HepG2 (cell line): Measurements from ENCODE around the gene MPV17L2. TPM values are rescaled to one million over a fixed set of nuclear protein-coding genes. Genes with fewer than 3 reads are reported as not detected.
A peak's percentile ranks its signal among the peaks of the same experiment; 100 is the strongest.

Source experiments
- ATAC-seq: fragments of 200-7000 bp; cut with Tn5 transposase; 3 replicates; pipeline ENCODE4 v1.9.1; 2020; ENCODE audit warnings: mild to moderate bottlenecking, moderate library complexity
- BruUV-seq: library from RNA; stranded (reverse); fragments of 400-500 nt; replicated peaks from 2 replicates; lab custom pipeline; 2021; lab: Mats Ljungman, UMichigan
- CTCF ChIA-PET: fragments of 300-600 bp; formaldehyde crosslinking; extraction: SDS; loops from one replicate; lab custom pipeline; 2021; ENCODE audit warnings: low total read pairs, inconsistent platforms, low intra/inter-chr PET ratio; lab: Yijun Ruan, JAX
- POLR2A ChIA-PET: fragments of 350-600 bp; sonication (Branson Sonifier 250); formaldehyde crosslinking; loops from one replicate; lab custom pipeline; 2020; ENCODE audit warnings: antibody characterized with exemption, inconsistent platforms; lab: Yijun Ruan, JAX
- DNase-seq: peaks from one replicate; pipeline ENCODE4 v3.0.0-alpha.2; 2015; ENCODE audit warnings: low spot score
- FAIRE-seq: peaks from 3 replicates; lab custom pipeline; 2011; peaks lifted over from hg19 to GRCh38; lab: Jason Lieb, UNC
- H2AFZ ChIP-seq: one replicate; pipeline ENCODE4 v1.6.1; 2011; ENCODE audit warnings: low read length, inconsistent platforms
- H3K27ac ChIP-seq: fragments of 300-600 bp; 3 replicates; pipeline ENCODE4 v1.8.0; 2011; ENCODE audit warnings: mixed run types, mild to moderate bottlenecking, mixed read lengths, low read length, inconsistent platforms; ENCODE audit not compliant: insufficient read depth; ENCODE audit errors: extremely low read length
- H3K27me3 ChIP-seq, 2 experiments: fragments of 200-600 bp in 1 of 2; 2 replicates in 1 of 2; 3 replicates in 1 of 2; pipeline versions ENCODE4 v1.6.0 to v1.8.0; 2011; ENCODE audit warnings: low read length in 2 of 2, mild to moderate bottlenecking in 2 of 2, moderate library complexity in 2 of 2, inconsistent platforms in 1 of 2; ENCODE audit not compliant: insufficient read depth in 2 of 2, control insufficient read depth in 1 of 2
- H3K36me3 ChIP-seq, 2 experiments: fragments of 200-600 bp in 1 of 2; replicated peaks in 1 of 2; 2 replicates in 1 of 2; 3 replicates in 1 of 2; pipeline versions ENCODE4 v1.5.1 to v1.8.0; 2011; ENCODE audit warnings: low read length in 2 of 2, inconsistent platforms in 1 of 2; ENCODE audit not compliant: insufficient read depth in 2 of 2, control insufficient read depth in 1 of 2
- H3K4me1 ChIP-seq: 2 replicates; pipeline ENCODE4 v1.5.1; 2012; ENCODE audit warnings: low read length, inconsistent platforms; ENCODE audit not compliant: insufficient read depth
- H3K4me2 ChIP-seq: 2 replicates; pipeline ENCODE4 v1.6.0; 2011; ENCODE audit warnings: low read depth, low read length, inconsistent platforms
- H3K4me3 ChIP-seq, 3 experiments: fragments of 200-600 bp in 1 of 3; sonication (generic), shearing (Covaris generic) in 1 of 3; replicated peaks in 1 of 3; 2 replicates each; pipeline ENCODE4 v1.5.1; 2011 to 2016; ENCODE audit warnings: low read length in 3 of 3, inconsistent platforms in 2 of 3, low read depth in 2 of 3, mild to moderate bottlenecking in 2 of 3, control low read depth in 1 of 3, mixed read lengths in 1 of 3; ENCODE audit not compliant: insufficient read depth in 1 of 3
- H3K79me2 ChIP-seq: one replicate; pipeline ENCODE4 v1.6.1; 2011; ENCODE audit warnings: low read length, inconsistent platforms; ENCODE audit not compliant: insufficient read depth
- H3K9ac ChIP-seq: 2 replicates; pipeline ENCODE4 v1.6.0; 2011; ENCODE audit warnings: mild to moderate bottlenecking, low read depth, low read length, inconsistent platforms; ENCODE audit not compliant: insufficient read depth
- H3K9me3 ChIP-seq: 2 replicates; pipeline ENCODE4 v1.5.1; 2012; ENCODE audit warnings: mild to moderate bottlenecking, low read length
- H4K20me1 ChIP-seq: 2 replicates; pipeline ENCODE4 v1.6.0; 2011; ENCODE audit warnings: inconsistent platforms, mild to moderate bottlenecking, low read length, moderate library complexity; ENCODE audit not compliant: insufficient read depth
- ATF7-NPFF ChIP-seq: sonication (generic); formaldehyde crosslinking; IDR thresholded peaks from 2 replicates; pipeline ENCODE4 v1.8.1; 2023; ENCODE audit warnings: mild to moderate bottlenecking, low read depth, missing genetic modification reagents, moderate library complexity
- DNMT1 ChIP-seq: sonication (generic); formaldehyde crosslinking; IDR thresholded peaks from 2 replicates; pipeline ENCODE4 v1.5.1; 2020; ENCODE audit warnings: mild to moderate bottlenecking, missing genetic modification reagents
- JUND ChIP-seq: sonication (generic); formaldehyde crosslinking; IDR thresholded peaks from 2 replicates; pipeline ENCODE4 v1.8.0; 2022; ENCODE audit warnings: mild to moderate bottlenecking, missing genetic modification reagents
- MAF1 ChIP-seq: sonication (generic); formaldehyde crosslinking; IDR thresholded peaks from 2 replicates; pipeline ENCODE4 v1.5.0; 2020; ENCODE audit warnings: missing genetic modification reagents, borderline replicate concordance
- NFKB2 ChIP-seq: sonication (generic); formaldehyde crosslinking; IDR thresholded peaks from 2 replicates; pipeline ENCODE4 v1.4.0; 2020; ENCODE audit warnings: missing genetic modification reagents, borderline replicate concordance
- NRL ChIP-seq: sonication (generic); formaldehyde crosslinking; IDR thresholded peaks from 2 replicates; pipeline ENCODE4 v1.5.0; 2020; ENCODE audit warnings: missing genetic modification reagents, mild to moderate bottlenecking, moderate library complexity, borderline replicate concordance
- PLRG1 ChIP-seq: fragments of 450-650 bp; conservative IDR thresholded peaks from 2 replicates; pipeline ENCODE4 v1.6.1; 2016
- POLR2A ChIP-seq, 2 experiments: IDR thresholded peaks; 2 replicates each; pipeline ENCODE4 v1.6.1; 2011; ENCODE audit warnings: low read depth in 2 of 2, low read length in 2 of 2, mild to moderate bottlenecking in 1 of 2, moderate library complexity in 1 of 2; ENCODE audit not compliant: insufficient read depth in 1 of 2
- SP5 ChIP-seq: IDR thresholded peaks from 2 replicates; pipeline ENCODE4 v1.6.1; 2016; ENCODE audit warnings: low read depth, borderline replicate concordance
- ZC3H4 ChIP-seq: sonication (generic); formaldehyde crosslinking; IDR thresholded peaks from 2 replicates; pipeline ENCODE4 v1.4.0; 2020; ENCODE audit warnings: missing genetic modification reagents, borderline replicate concordance
- ZNF121 ChIP-seq: sonication (generic); formaldehyde crosslinking; IDR thresholded peaks from 2 replicates; pipeline ENCODE4 v1.5.0; 2020; ENCODE audit warnings: mild to moderate bottlenecking, missing genetic modification reagents
- ZNF138 ChIP-seq: sonication (generic); formaldehyde crosslinking; IDR thresholded peaks from 2 replicates; pipeline ENCODE4 v1.5.0; 2020; ENCODE audit warnings: mild to moderate bottlenecking, low read depth, missing genetic modification reagents
- ZNF143 ChIP-seq: sonication (generic); formaldehyde crosslinking; IDR thresholded peaks from 2 replicates; pipeline ENCODE4 v1.4.0; 2020; ENCODE audit warnings: missing genetic modification reagents
- ZNF251 ChIP-seq: sonication (generic); formaldehyde crosslinking; IDR thresholded peaks from 2 replicates; pipeline ENCODE4 v1.9.0; 2021; ENCODE audit warnings: mild to moderate bottlenecking, missing genetic modification reagents
- ZNF768 ChIP-seq: sonication (generic); formaldehyde crosslinking; IDR thresholded peaks from 2 replicates; pipeline ENCODE4 v1.4.0; 2020; ENCODE audit warnings: missing genetic modification reagents
- ZNF776 ChIP-seq: sonication (generic); formaldehyde crosslinking; IDR thresholded peaks from 2 replicates; pipeline ENCODE4 v1.4.0; 2020; ENCODE audit warnings: mild to moderate bottlenecking, missing genetic modification reagents
- ZNF841 ChIP-seq: sonication (generic); formaldehyde crosslinking; IDR thresholded peaks from 2 replicates; pipeline ENCODE4 v1.8.1; 2023; ENCODE audit warnings: missing genetic modification reagents, borderline replicate concordance
- WGBS: methylation state at CpG from one replicate; pipeline ENCODE4 v1.1.6; 2017; ENCODE audit warnings: low lambda C conversion rate; 5-methylcytosine and 5-hydroxymethylcytosine counted together
- in situ Hi-C: cut with HindIII; loops from 2 replicates; pipeline ENCODE4 v1.10.0; 2017; ENCODE audit warnings: low pct_unique_long_range_greater_than_20kb; ENCODE audit not compliant: extremely low pct_ligation_motif_present
- intact Hi-C: fragments of 100-400 bp; cut with micrococcal nuclease; formaldehyde crosslinking; loops from one replicate; pipeline ENCODE4 v1.10.0; 2022; ENCODE audit not compliant: unreplicated experiment
- polyA plus RNA-seq, 8 experiments: library from polyadenylated mRNA; depleted of rRNA in 3 of 8; stranded (reverse) in 7 of 8; unstranded in 1 of 8; fragments of >200 nt; fragmentation: Illumina TruSeq in 4 of 8; extraction: Trizol in 4 of 8; gene quantifications; 2 replicates each; pipeline versions ENCODE4 v1.2.1 to v1.2.3, GENCODE V29; 2011 to 2016; ENCODE audit warnings: low read depth in 4 of 8, missing spikeins in 1 of 8, mixed read lengths in 1 of 8; ENCODE audit not compliant: insufficient read depth in 1 of 8
- total RNA-seq, 5 experiments: library from RNA; depleted of rRNA; stranded (reverse); fragments of >200 nt; fragmentation: Illumina TruSeq; extraction: Trizol; gene quantifications; 2 replicates each; pipeline ENCODE4 v1.2.3, GENCODE V29; 2016; ENCODE audit warnings: low read depth in 1 of 5
- TF ChIP-seq, protein P1 (sequence below): sonication (generic); formaldehyde crosslinking; IDR thresholded peaks from 2 replicates; pipeline ENCODE4 v1.8.0; 2022; ENCODE audit warnings: missing genetic modification reagents, mild to moderate bottlenecking, borderline replicate concordance
- TF ChIP-seq, protein P2 (sequence below): sonication (generic); formaldehyde crosslinking; IDR thresholded peaks from 2 replicates; pipeline ENCODE4 v1.4.0; 2020; ENCODE audit warnings: mild to moderate bottlenecking, missing genetic modification reagents

MPV17L2 gene
- total and polyA plus RNA-seq, 2 of the 13 experiments (the other 11 are each of a cell fraction or from before 2014, with no cell fraction given), result 13.6 to 16.7 TPM

DNA sequence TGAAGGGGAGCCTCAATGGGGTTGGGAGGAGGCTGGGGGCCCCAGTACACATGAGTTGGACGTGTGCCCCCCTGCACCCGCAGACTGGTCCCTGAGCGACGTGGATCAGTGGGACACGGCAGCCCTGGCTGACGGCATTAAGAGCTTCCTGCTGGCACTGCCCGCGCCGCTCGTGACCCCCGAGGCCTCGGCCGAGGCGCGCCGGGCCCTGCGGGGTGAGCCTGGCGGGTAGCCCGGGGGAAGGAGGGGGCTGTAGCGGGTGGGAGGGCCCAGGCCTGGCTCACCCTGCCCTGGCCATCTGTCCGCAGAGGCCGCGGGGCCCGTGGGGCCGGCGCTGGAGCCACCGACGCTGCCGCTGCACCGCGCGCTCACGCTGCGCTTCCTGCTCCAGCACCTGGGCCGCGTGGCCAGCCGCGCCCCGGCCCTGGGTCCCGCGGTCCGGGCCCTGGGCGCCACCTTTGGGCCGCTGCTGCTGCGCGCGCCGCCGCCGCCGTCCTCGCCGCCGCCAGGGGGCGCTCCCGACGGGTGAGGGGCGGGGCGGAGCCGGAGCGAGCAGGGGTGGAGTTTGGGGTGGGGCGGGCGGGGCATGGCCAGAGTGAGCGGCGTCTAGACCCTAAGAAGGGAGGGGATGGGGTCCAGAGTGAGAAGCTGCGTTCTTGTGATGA lies 31.9 kb upstream of the MPV17L2 start (continued):
- TF ChIP-seq SP5, result peak; percentile 31; the same call in 1 of the 2 replicates

DNA sequence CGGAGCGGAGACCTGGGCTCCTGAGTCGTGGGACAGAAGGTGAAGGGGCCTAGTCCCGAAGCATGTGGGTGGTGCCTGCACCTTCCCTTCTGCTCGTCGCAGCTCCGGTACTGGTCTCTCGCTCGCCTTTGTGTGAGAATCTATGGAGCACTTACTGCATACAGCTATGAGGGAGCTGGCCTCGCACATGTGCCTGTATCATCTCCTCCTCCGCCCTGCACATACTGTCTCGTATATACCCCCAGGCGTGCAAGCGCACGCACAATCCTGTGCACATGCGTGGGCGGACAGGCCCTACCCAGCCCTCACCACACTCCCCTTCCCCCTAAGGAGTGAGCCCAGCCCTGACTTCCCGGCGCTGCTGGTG lies 31.4 kb upstream of the MPV17L2 start:
- Histone ChIP-seq H3K4me2 (no peak overlapping the region), H4K20me1 (0 out of 2 replicates have a peak, but pooled peaks cover 4% of the 10 kb centered on the region), H3K9ac (no peak overlapping the region), H3K27me3 (no peaks in the 10 kb centered on the region), H3K4me1 (peaks cover 22% of the 10 kb centered on the region), H2AFZ (no peak overlapping the region), H3K27ac (no peak overlapping the region), H3K79me2 (no peaks in the 10 kb centered on the region), H3K36me3 (peaks cover 24 to 32% of the 10 kb centered on the region in 2 experiments), H3K4me3 (no peak overlapping the region; a peak in 1 of 6 replicates), H3K9me3 (no peaks in the 10 kb centered on the region)
- ChIA-PET POLR2A (interaction anchor here (1.6 kb wide), 1 partner anchor 10 kb away, joined by 6 read pairs; the partner anchor contains the start of gene PIK3R2), CTCF (interaction anchor here (1.2 to 1.5 kb wide), 2 partner anchors 9 to 49 kb away, joined by 3 to 12 read pairs; partner anchors contain the start of gene PIK3R2)
- ATAC-seq (peak; percentile 11; the same call in 1 of the 3 replicates), FAIRE-seq (no peak), DNase-seq (no peak)
- no peak for TF ChIP-seq JUND (CRISPR knock-in tag)
- no peak for TF ChIP-seq MAF1 (CRISPR knock-in tag)
- TF ChIP-seq ZNF143, result no peak
- no peak for TF ChIP-seq PLRG1
- peak; percentile 50; the same call in 1 of the 2 replicates for TF ChIP-seq DNMT1
- TF ChIP-seq ZNF776, result 0 out of 2 replicates have a peak, but pooled peaks have one; percentile 32
- TF ChIP-seq POLR2A (IDR thresholded peaks at IDR 0.05; ENCODE audit: insufficient read depth in 1 of 2, low read depth in 2 of 2, low read length in 2 of 2), result 0 out of 4 replicates have a peak, but pooled peaks of 1 of the 2 experiments have one; percentile 24
- no peak for TF ChIP-seq ZNF251
- no peak for TF ChIP-seq ZNF138 (CRISPR knock-in tag)
- no peak for TF ChIP-seq ZNF121 (CRISPR knock-in tag)
- peak; percentile 24; the same call in 1 of the 2 replicates for TF ChIP-seq ATF7-NPFF (CRISPR knock-in tag)
- TF ChIP-seq, protein P1, sequence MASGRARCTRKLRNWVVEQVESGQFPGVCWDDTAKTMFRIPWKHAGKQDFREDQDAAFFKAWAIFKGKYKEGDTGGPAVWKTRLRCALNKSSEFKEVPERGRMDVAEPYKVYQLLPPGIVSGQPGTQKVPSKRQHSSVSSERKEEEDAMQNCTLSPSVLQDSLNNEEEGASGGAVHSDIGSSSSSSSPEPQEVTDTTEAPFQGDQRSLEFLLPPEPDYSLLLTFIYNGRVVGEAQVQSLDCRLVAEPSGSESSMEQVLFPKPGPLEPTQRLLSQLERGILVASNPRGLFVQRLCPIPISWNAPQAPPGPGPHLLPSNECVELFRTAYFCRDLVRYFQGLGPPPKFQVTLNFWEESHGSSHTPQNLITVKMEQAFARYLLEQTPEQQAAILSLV (CRISPR knock-in tag), result 0 out of 2 replicates have a peak, but pooled peaks have one; percentile 27
- TF ChIP-seq NFKB2 (CRISPR knock-in tag), result peak; percentile 31; the same call in 1 of the 2 replicates
- TF ChIP-seq, protein P2, sequence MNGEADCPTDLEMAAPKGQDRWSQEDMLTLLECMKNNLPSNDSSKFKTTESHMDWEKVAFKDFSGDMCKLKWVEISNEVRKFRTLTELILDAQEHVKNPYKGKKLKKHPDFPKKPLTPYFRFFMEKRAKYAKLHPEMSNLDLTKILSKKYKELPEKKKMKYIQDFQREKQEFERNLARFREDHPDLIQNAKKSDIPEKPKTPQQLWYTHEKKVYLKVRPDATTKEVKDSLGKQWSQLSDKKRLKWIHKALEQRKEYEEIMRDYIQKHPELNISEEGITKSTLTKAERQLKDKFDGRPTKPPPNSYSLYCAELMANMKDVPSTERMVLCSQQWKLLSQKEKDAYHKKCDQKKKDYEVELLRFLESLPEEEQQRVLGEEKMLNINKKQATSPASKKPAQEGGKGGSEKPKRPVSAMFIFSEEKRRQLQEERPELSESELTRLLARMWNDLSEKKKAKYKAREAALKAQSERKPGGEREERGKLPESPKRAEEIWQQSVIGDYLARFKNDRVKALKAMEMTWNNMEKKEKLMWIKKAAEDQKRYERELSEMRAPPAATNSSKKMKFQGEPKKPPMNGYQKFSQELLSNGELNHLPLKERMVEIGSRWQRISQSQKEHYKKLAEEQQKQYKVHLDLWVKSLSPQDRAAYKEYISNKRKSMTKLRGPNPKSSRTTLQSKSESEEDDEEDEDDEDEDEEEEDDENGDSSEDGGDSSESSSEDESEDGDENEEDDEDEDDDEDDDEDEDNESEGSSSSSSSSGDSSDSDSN (CRISPR knock-in tag), result peak; percentile 20; the same call in 1 of the 2 replicates
- TF ChIP-seq ZNF841, result no peak
- TF ChIP-seq ZNF768, result 0 out of 2 replicates have a peak, but pooled peaks have one; percentile 10
- no peak for TF ChIP-seq ZC3H4
- TF ChIP-seq NRL (CRISPR knock-in tag), result 0 out of 2 replicates have a peak, but pooled peaks have one; percentile 22
- TSS peak; percentile 14 for BruUV-seq
- intact Hi-C loops, result no loop called here
- in situ Hi-C loops, result no loop called here
- 94% methylated on average over 16 of the region's 19 CpGs for WGBS
